CD4-positive, CD25-positive, alpha-beta regulatory T cell (primary cell): Measurements from ENCODE around the gene OTOGL. TPM values are rescaled to one million over a fixed set of nuclear protein-coding genes. Genes with fewer than 3 reads are reported as not detected.

Experiments
- ATAC-seq, 2 donors: fragments of 150-1000 bp; cut with Tn5 transposase; one replicate each; pipeline ENCODE4 v1.10.0; 2021; ENCODE audit warnings: low read depth in 2 of 2, moderate number of reproducible peaks in 2 of 2, moderate library complexity in 1 of 2
- DNase-seq, 3 donors: peaks; one replicate each; pipeline versions ENCODE4 v3.0.0 to v3.0.0-alpha.2; 2012 to 2022; ENCODE audit warnings: mixed read lengths in 1 of 3
- H3K27ac ChIP-seq: one replicate; pipeline ENCODE4 v1.7.0; 2013; ENCODE audit warnings: mild to moderate bottlenecking, low read length; ENCODE audit not compliant: insufficient read depth, poor library complexity, severe bottlenecking
- H3K27me3 ChIP-seq: one replicate; pipeline ENCODE4 v1.7.0; 2013; ENCODE audit warnings: low read length; ENCODE audit not compliant: control insufficient read depth, insufficient read depth
- H3K36me3 ChIP-seq: one replicate; pipeline ENCODE4 v1.7.0; 2013; ENCODE audit warnings: mild to moderate bottlenecking, low read length, moderate library complexity; ENCODE audit not compliant: control insufficient read depth, insufficient read depth
- H3K4me1 ChIP-seq: 2 replicates; pipeline ENCODE4 v1.7.0; 2013; ENCODE audit warnings: mild to moderate bottlenecking, low read length; ENCODE audit not compliant: insufficient read depth, control insufficient read depth, poor library complexity, severe bottlenecking
- H3K4me3 ChIP-seq: one replicate; pipeline ENCODE4 v1.7.0; 2013; ENCODE audit warnings: low read depth, mild to moderate bottlenecking, low read length, moderate library complexity
- H3K9me3 ChIP-seq, 2 experiments: 1 replicate in 1 of 2; 2 replicates in 1 of 2; pipeline ENCODE4 v1.7.0; 2013; ENCODE audit warnings: low read length in 2 of 2, mild to moderate bottlenecking in 1 of 2, moderate library complexity in 1 of 2; ENCODE audit not compliant: control insufficient read depth in 2 of 2
- H3K27ac Mint-ChIP-seq, 3 donors: one replicate each; pipeline ENCODE4 v1.8.0; 2020 to 2022; ENCODE audit warnings: mild to moderate bottlenecking in 3 of 3, mixed read lengths in 3 of 3, moderate library complexity in 2 of 3
- H3K27me3 Mint-ChIP-seq: one replicate; pipeline ENCODE4 v1.8.0; 2022; ENCODE audit warnings: mild to moderate bottlenecking, mixed read lengths
- H3K36me3 Mint-ChIP-seq: one replicate; pipeline ENCODE4 v1.8.0; 2020; ENCODE audit warnings: mixed read lengths
- H3K4me1 Mint-ChIP-seq, 4 donors: one replicate each; pipeline ENCODE4 v1.8.0; 2020 to 2022; ENCODE audit warnings: mixed read lengths in 4 of 4, mild to moderate bottlenecking in 1 of 4
- H3K4me3 Mint-ChIP-seq, 4 donors: one replicate each; pipeline ENCODE4 v1.8.0; 2020 to 2022; ENCODE audit warnings: mild to moderate bottlenecking in 4 of 4, mixed read lengths in 4 of 4, moderate library complexity in 3 of 4
- H3K9me3 Mint-ChIP-seq, 7 donors: one replicate each; pipeline ENCODE4 v1.8.0; 2020 to 2022; ENCODE audit warnings: mixed read lengths in 7 of 7, mild to moderate bottlenecking in 3 of 7, moderate library complexity in 2 of 7
- polyA plus RNA-seq, 4 donors: library from polyadenylated mRNA; unstranded; fragments of 300-500 nt; fragmentation: Illumina TruSeq; gene quantifications; one replicate each; pipeline ENCODE4 v1.2.3, GENCODE V29; 2021
- total RNA-seq: library from RNA; stranded (reverse); gene quantifications from one replicate; pipeline ENCODE4 v1.2.3, GENCODE V29; 2022

Gene OTOGL
- total and polyA plus RNA-seq, 5 donors from 2014 or later: not detected

- Mint-ChIP-seq H3K9me3 (peaks cover 0 to 9% (median 7%) of the 10 kb centered on the region in 7 donors), H3K36me3 (no peaks in the 10 kb centered on the region), H3K4me3 (no peak overlapping the region), H3K4me1 (no peaks in the 10 kb centered on the region), H3K27ac (no peak overlapping the region), H3K27me3 (no peaks in the 10 kb centered on the region)
- DNase-seq (no peak), ATAC-seq (no peak)
- H3K27ac ChIP-seq: no peak overlapping the region
- H3K4me3 ChIP-seq: no peak overlapping the region
- H3K9me3 ChIP-seq: no peaks in the 10 kb centered on the region
- H3K4me1 ChIP-seq: no peaks in the 10 kb centered on the region
- no peaks in the 10 kb centered on the region for H3K36me3 ChIP-seq
- H3K27me3 ChIP-seq: no peaks in the 10 kb centered on the region
These were observed 253.1 kb downstream of the OTOGL start for GRCh38 chr12:80352474-80352873.

DNA sequence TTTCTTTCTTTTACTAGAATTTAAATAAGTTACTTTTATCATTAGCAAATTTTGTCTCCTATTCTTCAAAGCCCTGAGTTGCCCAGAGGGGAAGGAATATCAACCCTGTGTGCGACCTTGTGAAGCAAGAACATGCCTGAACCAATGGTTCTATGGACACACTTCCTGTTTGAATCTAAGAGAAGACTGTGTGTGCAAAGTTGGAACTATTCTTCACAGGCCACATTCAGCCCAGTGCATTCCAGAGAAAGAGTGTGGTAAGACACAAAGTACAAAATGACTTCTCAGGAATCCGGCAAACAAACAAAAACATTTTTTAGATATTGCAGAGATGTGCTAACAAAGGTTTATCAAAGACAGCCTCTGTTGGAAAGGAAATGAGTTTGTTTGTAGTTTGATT, 253.9 kb downstream of the OTOGL start:
- ATAC-seq: no peak
- Mint-ChIP-seq H3K27me3 (no peaks in the 10 kb centered on the region), H3K9me3 (peaks cover 0 to 9% (median 3%) of the 10 kb centered on the region in 7 donors), H3K4me3 (no peak overlapping the region), H3K4me1 (no peaks in the 10 kb centered on the region), H3K27ac (no peak overlapping the region), H3K36me3 (no peaks in the 10 kb centered on the region)
- DNase-seq: no peak
- no peak overlapping the region for H3K27ac ChIP-seq
- no peaks in the 10 kb centered on the region for H3K36me3 ChIP-seq
- H3K27me3 ChIP-seq: no peaks in the 10 kb centered on the region
- no peak overlapping the region for H3K4me3 ChIP-seq
- H3K4me1 ChIP-seq: no peaks in the 10 kb centered on the region
- no peaks in the 10 kb centered on the region for H3K9me3 ChIP-seq

DNA sequence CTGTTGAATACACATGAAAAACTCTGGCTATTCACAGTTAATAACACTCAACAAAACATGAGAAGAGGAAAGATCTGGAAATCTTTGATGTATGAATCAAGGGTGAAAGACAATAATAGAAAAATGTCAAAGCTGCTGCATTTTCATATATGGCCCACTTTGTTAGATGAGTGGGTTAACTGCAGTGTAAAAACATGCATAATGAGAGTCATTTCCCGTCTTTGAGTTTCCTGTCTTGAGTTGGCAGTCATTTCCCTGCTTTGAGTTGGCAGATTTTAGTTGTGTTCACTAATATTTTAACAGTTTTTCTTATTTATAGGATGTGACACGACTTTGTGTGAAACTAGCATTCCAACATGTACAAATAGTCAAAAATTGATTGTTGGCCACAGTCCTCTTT, 256.8 kb downstream of the OTOGL start:
- no peaks in the 10 kb centered on the region for H3K4me1 ChIP-seq
- H3K27ac ChIP-seq: no peak overlapping the region
- Mint-ChIP-seq H3K4me3 (no peak overlapping the region), H3K27ac (no peak overlapping the region), H3K36me3 (no peaks in the 10 kb centered on the region), H3K9me3 (peaks cover 0 to 5% (median 0%) of the 10 kb centered on the region in 7 donors), H3K4me1 (no peaks in the 10 kb centered on the region), H3K27me3 (no peaks in the 10 kb centered on the region)
- no peaks in the 10 kb centered on the region for H3K36me3 ChIP-seq
- H3K27me3 ChIP-seq: no peaks in the 10 kb centered on the region
- ATAC-seq (no peak), DNase-seq (no peak)
- H3K9me3 ChIP-seq: no peaks in the 10 kb centered on the region
- no peak overlapping the region for H3K4me3 ChIP-seq

GRCh38 chr12:80359703-80360102, 260.4 kb downstream of the OTOGL start:
- ATAC-seq (no peak), DNase-seq (no peak)
- H3K4me3 ChIP-seq: no peak overlapping the region
- H3K36me3 ChIP-seq: no peaks in the 10 kb centered on the region
- H3K4me1 ChIP-seq: no peaks in the 10 kb centered on the region
- Mint-ChIP-seq H3K36me3 (no peaks in the 10 kb centered on the region), H3K9me3 (peaks cover 0 to 8% (median 0%) of the 10 kb centered on the region in 7 donors), H3K4me3 (no peak overlapping the region), H3K4me1 (no peaks in the 10 kb centered on the region), H3K27ac (no peak overlapping the region), H3K27me3 (no peaks in the 10 kb centered on the region)
- no peaks in the 10 kb centered on the region for H3K27me3 ChIP-seq
- no peak overlapping the region for H3K27ac ChIP-seq
- no peaks in the 10 kb centered on the region for H3K9me3 ChIP-seq

DNA sequence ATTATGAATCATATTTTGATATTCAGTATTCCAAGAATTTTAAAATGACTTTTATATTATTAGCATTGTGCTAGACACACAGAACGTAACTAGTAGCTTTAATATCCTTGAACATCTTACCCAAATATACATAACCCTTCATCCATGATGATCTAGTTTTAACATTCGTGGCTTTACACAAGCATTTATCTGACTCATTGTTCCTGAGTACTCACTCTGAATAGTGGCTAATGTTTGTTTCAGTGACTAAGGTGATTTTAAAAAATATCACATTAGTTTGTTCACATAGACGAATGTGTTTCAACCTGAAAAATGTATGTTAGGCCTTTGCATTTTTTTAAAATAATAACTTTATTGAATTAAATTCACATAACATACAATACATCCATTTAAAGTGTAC, 264.7 kb downstream of the OTOGL start:
- no peaks in the 10 kb centered on the region for H3K4me1 ChIP-seq
- H3K27me3 Mint-ChIP-seq: no peaks in the 10 kb centered on the region
- H3K27ac ChIP-seq: no peak overlapping the region
- no peak overlapping the region for H3K4me3 Mint-ChIP-seq
- no peaks in the 10 kb centered on the region for H3K9me3 ChIP-seq
- ATAC-seq: no peak
- H3K4me3 ChIP-seq: no peak overlapping the region
- DNase-seq: no peak
- H3K27ac Mint-ChIP-seq: no peak overlapping the region
- no peaks in the 10 kb centered on the region for H3K36me3 ChIP-seq
- H3K9me3 Mint-ChIP-seq: peaks cover 0 to 8% (median 0%) of the 10 kb centered on the region in 7 donors
- no peaks in the 10 kb centered on the region for H3K27me3 ChIP-seq
- no peaks in the 10 kb centered on the region for H3K4me1 Mint-ChIP-seq
- H3K36me3 Mint-ChIP-seq: no peaks in the 10 kb centered on the region

GRCh38 chr12:80373666-80374065, 274.3 kb downstream of the OTOGL start:
- no peaks in the 10 kb centered on the region for H3K4me1 ChIP-seq
- no peak overlapping the region for H3K4me3 ChIP-seq
- no peak for DNase-seq
- H3K36me3 ChIP-seq: no peaks in the 10 kb centered on the region
- Mint-ChIP-seq H3K36me3 (no peaks in the 10 kb centered on the region), H3K9me3 (no peaks in the 10 kb centered on the region), H3K4me1 (no peaks in the 10 kb centered on the region), H3K27ac (no peak overlapping the region), H3K27me3 (no peaks in the 10 kb centered on the region), H3K4me3 (no peak overlapping the region)
- no peaks in the 10 kb centered on the region for H3K27me3 ChIP-seq
- H3K9me3 ChIP-seq: no peaks in the 10 kb centered on the region
- ATAC-seq: no peak
- no peak overlapping the region for H3K27ac ChIP-seq

DNA sequence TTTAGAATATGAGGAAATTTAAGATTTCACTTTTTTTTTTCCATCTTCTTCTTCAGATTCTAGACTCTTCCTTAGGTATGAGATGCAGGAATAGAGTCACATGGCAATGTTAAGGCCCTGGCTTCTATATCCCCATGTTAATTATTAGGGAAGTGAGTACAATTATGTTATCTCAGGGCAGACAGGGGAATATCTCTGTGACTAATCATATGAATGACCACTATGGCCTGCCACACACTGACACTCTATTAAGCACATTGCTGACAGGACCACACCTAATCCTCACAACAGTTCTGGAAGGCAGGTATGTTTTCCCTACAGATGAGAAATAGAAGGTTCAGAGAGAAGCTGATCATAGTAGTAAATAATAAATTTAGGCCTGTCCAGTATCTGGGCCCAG, 275.3 kb downstream of the OTOGL start:
- Histone ChIP-seq H3K4me3 (no peak overlapping the region), H3K9me3 (no peaks in the 10 kb centered on the region), H3K4me1 (no peaks in the 10 kb centered on the region), H3K27me3 (no peaks in the 10 kb centered on the region), H3K36me3 (no peaks in the 10 kb centered on the region), H3K27ac (no peak overlapping the region)
- H3K4me1 Mint-ChIP-seq: no peaks in the 10 kb centered on the region
- H3K27ac Mint-ChIP-seq: no peak overlapping the region
- H3K36me3 Mint-ChIP-seq: no peaks in the 10 kb centered on the region
- ATAC-seq: no peak
- no peaks in the 10 kb centered on the region for H3K27me3 Mint-ChIP-seq
- no peak overlapping the region for H3K4me3 Mint-ChIP-seq
- H3K9me3 Mint-ChIP-seq: no peaks in the 10 kb centered on the region
- DNase-seq: no peak

DNA sequence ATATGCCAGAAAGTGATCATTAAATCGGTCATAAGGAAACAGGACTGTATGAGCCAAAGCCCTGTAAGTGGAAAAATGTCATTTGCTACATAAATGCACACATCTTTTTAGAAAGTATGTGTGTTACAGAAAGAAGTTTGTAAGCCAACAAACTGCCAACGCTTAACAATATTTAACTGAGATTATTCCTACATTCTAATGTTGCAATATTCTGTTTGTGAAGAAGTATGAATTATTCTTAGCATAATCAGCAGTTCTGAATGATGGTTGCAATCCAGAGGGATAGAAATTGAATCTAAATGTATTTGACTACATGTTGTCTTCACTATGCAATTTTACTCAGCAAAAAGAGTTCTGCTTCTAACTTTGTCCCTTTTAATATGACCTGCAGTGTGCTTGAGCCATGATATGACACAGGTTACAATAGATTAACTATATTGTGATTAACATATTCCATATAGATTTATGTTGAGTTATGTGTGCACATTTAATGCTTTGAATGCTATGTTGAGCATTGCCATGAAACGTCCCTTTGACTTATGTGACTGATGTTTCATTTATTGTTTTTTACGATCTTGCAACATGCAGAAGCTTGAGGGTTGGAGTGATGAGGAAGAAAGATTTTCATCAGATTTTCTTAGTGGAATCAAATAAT, 277.9 kb downstream of the OTOGL start:
- Histone ChIP-seq H3K36me3 (no peaks in the 10 kb centered on the region), H3K27ac (no peak overlapping the region), H3K9me3 (no peaks in the 10 kb centered on the region), H3K4me1 (no peaks in the 10 kb centered on the region), H3K27me3 (no peaks in the 10 kb centered on the region), H3K4me3 (no peak overlapping the region)
- no peaks in the 10 kb centered on the region for H3K4me1 Mint-ChIP-seq
- H3K27me3 Mint-ChIP-seq: no peaks in the 10 kb centered on the region
- no peaks in the 10 kb centered on the region for H3K36me3 Mint-ChIP-seq
- H3K4me3 Mint-ChIP-seq: no peak overlapping the region
- DNase-seq (no peak), ATAC-seq (no peak)
- H3K9me3 Mint-ChIP-seq: peaks cover 0 to 4% (median 0%) of the 10 kb centered on the region in 7 donors
- H3K27ac Mint-ChIP-seq: no peak overlapping the region
